IMR-90 (cell line): ENCODE measurements around the gene MCM6. TPM values are rescaled to one million over a fixed set of nuclear protein-coding genes. Genes with fewer than 3 reads are reported as not detected.

Experiments used
- ATAC-seq: fragments of 200-7000 bp; cut with Tn5 transposase; 2 replicates; pipeline ENCODE4 v1.9.1; 2020; ENCODE audit warnings: low read depth, mild to moderate bottlenecking, moderate library complexity
- BruUV-seq: library from RNA; stranded (reverse); fragments of 400-500 nt; replicated peaks from 2 replicates; lab custom pipeline; 2021; lab: Mats Ljungman, UMichigan
- CTCF ChIA-PET: fragments of 300-600 bp; formaldehyde crosslinking; extraction: SDS; loops from one replicate; lab custom pipeline; 2021; ENCODE audit warnings: antibody characterized with exemption; lab: Yijun Ruan, JAX
- POLR2A ChIA-PET: fragments of 300-600 bp; sonication (Branson Sonifier 250); formaldehyde crosslinking; loops from one replicate; lab custom pipeline; 2022; ENCODE audit warnings: antibody characterized with exemption; ENCODE audit not compliant: unreplicated experiment; lab: Charles Lee
- DNase-seq: peaks from one replicate; pipeline ENCODE4 v3.0.0; 2013
- H2AFZ ChIP-seq: replicated peaks from 2 replicates; pipeline ENCODE3; 2013; ENCODE audit warnings: low read length, mild to moderate bottlenecking; ENCODE audit not compliant: poor library complexity
- H2AK5ac ChIP-seq: 2 replicates; pipeline ENCODE4 v1.6.1; 2013; ENCODE audit warnings: low read depth, low read length, inconsistent platforms
- H2AK9ac ChIP-seq: replicated peaks from 2 replicates; pipeline ENCODE3; 2013; ENCODE audit warnings: mild to moderate bottlenecking, low read depth, low read length, moderate library complexity; ENCODE audit not compliant: poor library complexity
- H2BK120ac ChIP-seq: 2 replicates; pipeline ENCODE4 v1.6.1; 2013; ENCODE audit warnings: low read depth, low read length, inconsistent platforms
- H2BK15ac ChIP-seq: 3 replicates; pipeline ENCODE4 v1.6.1; 2013; ENCODE audit warnings: low read depth, low read length, inconsistent platforms
- H2BK20ac ChIP-seq: 2 replicates; pipeline ENCODE4 v1.6.1; 2013; ENCODE audit warnings: low read depth, mild to moderate bottlenecking, inconsistent platforms, low read length, moderate library complexity
- H2BK5ac ChIP-seq: 2 replicates; pipeline ENCODE4 v1.6.1; 2013; ENCODE audit warnings: mild to moderate bottlenecking, low read depth, low read length, inconsistent platforms; ENCODE audit not compliant: poor library complexity, severe bottlenecking
- H3K14ac ChIP-seq: replicated peaks from 2 replicates; pipeline ENCODE4 v1.6.1; 2013; ENCODE audit warnings: low read depth, low read length, inconsistent platforms
- H3K18ac ChIP-seq: 2 replicates; pipeline ENCODE4 v1.6.1; 2013; ENCODE audit warnings: low read depth, low read length, control low read depth
- H3K23ac ChIP-seq: 2 replicates; pipeline ENCODE4 v1.6.1; 2013; ENCODE audit warnings: low read depth, low read length, inconsistent platforms
- H3K27ac ChIP-seq: 2 replicates; pipeline ENCODE4 v1.5.1; 2013; ENCODE audit warnings: mild to moderate bottlenecking, control low read depth, low read length; ENCODE audit not compliant: insufficient read depth
- H3K27me3 ChIP-seq: 2 replicates; pipeline ENCODE4 v1.6.1; 2013; ENCODE audit warnings: low read length; ENCODE audit not compliant: control insufficient read depth, insufficient read depth
- H3K36me3 ChIP-seq: 2 replicates; pipeline ENCODE4 v1.6.1; 2013; ENCODE audit warnings: low read length, mixed read lengths; ENCODE audit not compliant: control insufficient read depth, insufficient read depth
- H3K4ac ChIP-seq: 2 replicates; pipeline ENCODE4 v1.6.1; 2013; ENCODE audit warnings: low read depth, low read length, inconsistent platforms
- H3K4me1 ChIP-seq: 2 replicates; pipeline ENCODE4 v1.6.1; 2013; ENCODE audit warnings: low read length, mixed read lengths; ENCODE audit not compliant: control insufficient read depth, insufficient read depth
- H3K4me2 ChIP-seq: 2 replicates; pipeline ENCODE4 v1.6.1; 2013; ENCODE audit warnings: low read depth, mild to moderate bottlenecking, control low read depth, low read length, moderate library complexity
- H3K4me3 ChIP-seq: 2 replicates; pipeline ENCODE4 v1.5.1; 2013; ENCODE audit warnings: low read depth, mild to moderate bottlenecking, control low read depth, low read length, moderate library complexity; ENCODE audit not compliant: insufficient read depth
- H3K56ac ChIP-seq: 2 replicates; pipeline ENCODE4 v1.6.1; 2013; ENCODE audit warnings: low read length, inconsistent platforms; ENCODE audit not compliant: insufficient read depth; ENCODE audit errors: extremely low read depth
- H3K79me1 ChIP-seq, 2 experiments: 2 replicates each; pipeline ENCODE4 v1.6.1; 2013; ENCODE audit warnings: low read length in 2 of 2, inconsistent platforms in 1 of 2, low read depth in 1 of 2
- H3K9ac ChIP-seq: 2 replicates; pipeline ENCODE4 v1.6.1; 2013; ENCODE audit warnings: low read depth, low read length, control low read depth
- H3K9me1 ChIP-seq: 2 replicates; pipeline ENCODE4 v1.6.1; 2013; ENCODE audit warnings: low read length, inconsistent platforms; ENCODE audit not compliant: insufficient read depth
- H3K9me3 ChIP-seq: 2 replicates; pipeline ENCODE4 v1.6.1; 2013; ENCODE audit warnings: low read length; ENCODE audit not compliant: control insufficient read depth, insufficient read depth
- H4K20me1 ChIP-seq: 2 replicates; pipeline ENCODE4 v1.6.1; 2013; ENCODE audit warnings: low read length, inconsistent platforms; ENCODE audit not compliant: insufficient read depth
- H4K5ac ChIP-seq: 2 replicates; pipeline ENCODE4 v1.6.1; 2013; ENCODE audit warnings: mild to moderate bottlenecking, low read depth, low read length, control low read depth
- H4K8ac ChIP-seq, 2 experiments: 2 replicates each; pipeline ENCODE4 v1.6.1; 2013; ENCODE audit warnings: low read depth in 2 of 2, low read length in 2 of 2, control low read depth in 1 of 2, inconsistent platforms in 1 of 2
- H4K91ac ChIP-seq: 2 replicates; pipeline ENCODE4 v1.6.1; 2013; ENCODE audit warnings: low read depth, low read length, inconsistent platforms; ENCODE audit not compliant: insufficient read depth
- FOS ChIP-seq: fragments of 150-350 bp; IDR thresholded peaks from 2 replicates; pipeline ENCODE4 v1.6.1; 2016; ENCODE audit warnings: low read depth, low read length
- RFX5 ChIP-seq: IDR thresholded peaks from 2 replicates; pipeline ENCODE4 v1.8.0; 2012; ENCODE audit warnings: low read depth, mild to moderate bottlenecking, low read length, moderate library complexity
- WGBS, 2 experiments: methylation state at CpG; one replicate each; pipeline versions ENCODE4 v1.1.5 to v1.1.7; 2013; ENCODE audit warnings: missing lambda C conversion rate in 2 of 2; ENCODE audit not compliant: insufficient read length in 1 of 2; ENCODE audit errors: extremely low coverage in 2 of 2; 5-methylcytosine and 5-hydroxymethylcytosine counted together
- dilution Hi-C: fragments of 300-500 bp; cut with HindIII; formaldehyde crosslinking; loops from one replicate; pipeline ENCODE4 v1.14.3; 2018; ENCODE audit warnings: low sequenced_read_pairs; ENCODE audit not compliant: unreplicated experiment
- in situ Hi-C: fragments of 300-500 bp; cut with MboI; formaldehyde crosslinking; loops from 3 replicates; pipeline ENCODE4 v1.14.3; 2019; ENCODE audit warnings: low sequenced_read_pairs, inconsistent platforms, mixed read lengths
- intact Hi-C: fragments of 100-400 bp; cut with micrococcal nuclease; formaldehyde crosslinking; loops from 2 replicates; pipeline ENCODE4 v1.10.0; 2022
- polyA plus RNA-seq, 3 experiments: library from polyadenylated mRNA; depleted of rRNA; stranded (reverse); fragments of >200 nt; gene quantifications; 2 replicates each; pipeline ENCODE4 v1.2.3, GENCODE V29; 2012; ENCODE audit warnings: low replicate concordance in 1 of 3
- total RNA-seq: library from RNA; depleted of rRNA; stranded (reverse); fragments of >200 nt; gene quantifications from 2 replicates; pipeline ENCODE4 v1.2.3, GENCODE V29; 2012
- TF ChIP-seq, protein P1 (sequence below): conservative IDR thresholded peaks from 2 replicates; pipeline ENCODE4 v1.5.1; 2012; ENCODE audit warnings: mild to moderate bottlenecking, low read depth, low read length, improper control_type of control experiment

Gene MCM6
- total and polyA plus RNA-seq, 2 of the 4 experiments (the other 2 are of a cell fraction), result 21.4 to 29.6 TPM

DNA sequence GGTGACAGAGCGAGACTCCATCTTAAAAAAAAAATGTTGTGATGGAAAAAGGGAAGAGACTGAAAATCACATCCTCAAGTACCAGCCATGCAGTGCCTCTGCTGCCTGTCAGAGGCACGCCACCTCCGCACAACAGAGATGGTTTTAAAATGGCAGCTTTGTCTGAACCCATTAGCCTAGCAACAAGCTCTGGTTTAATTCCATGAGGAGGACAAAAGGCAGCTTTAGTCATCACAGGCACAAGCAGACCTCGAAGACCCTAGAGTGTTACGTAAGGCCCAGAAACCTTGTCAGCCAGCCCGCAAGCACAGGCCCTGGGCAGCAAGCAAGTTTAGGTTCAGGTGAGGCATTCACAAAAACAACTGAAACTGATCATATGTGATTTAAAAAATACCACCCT, 49.7 kb downstream of the MCM6 start:
- in situ Hi-C loops, result no loop called here
- dilution Hi-C loops, result no loop called here
- peaks cover 5% of the 10 kb centered on the region for H3K9me3 ChIP-seq
- H2BK5ac ChIP-seq, result no peak overlapping the region
- H4K91ac ChIP-seq, result no peak overlapping the region
- no peaks in the 10 kb centered on the region for H3K4me1 ChIP-seq
- no peak overlapping the region for H3K4me3 ChIP-seq
- ATAC-seq, result no peak
- BruUV-seq, result no TSS peak
- no peaks in the 10 kb centered on the region for H4K20me1 ChIP-seq
- H4K5ac ChIP-seq, result no peak overlapping the region
- DNase-seq, result no peak
- POLR2A ChIA-PET, result interaction anchor here (0.6 kb wide), 1 partner anchor 230 kb away, joined by 3 read pairs; no protein-coding TSS in a partner anchor
- H3K9me1 ChIP-seq, result no peaks in the 10 kb centered on the region
- H3K4ac ChIP-seq, result no peak overlapping the region
- H3K23ac ChIP-seq, result no peak overlapping the region
- CTCF ChIA-PET, result interaction anchor here (0.5 to 1.6 kb wide), 2 partner anchors 15 to 29 kb away, joined by 3 to 4 read pairs; no protein-coding TSS in a partner anchor
- H2AK9ac ChIP-seq, result no peak overlapping the region
- H3K18ac ChIP-seq, result no peak overlapping the region
- no peaks in the 10 kb centered on the region for H3K79me1 ChIP-seq
- no peak overlapping the region for H4K8ac ChIP-seq
- H2BK120ac ChIP-seq, result no peak overlapping the region
- H3K4me2 ChIP-seq, result no peak overlapping the region
- TF ChIP-seq FOS (no peak), RFX5 (no peak)
- TF ChIP-seq, protein P1, sequence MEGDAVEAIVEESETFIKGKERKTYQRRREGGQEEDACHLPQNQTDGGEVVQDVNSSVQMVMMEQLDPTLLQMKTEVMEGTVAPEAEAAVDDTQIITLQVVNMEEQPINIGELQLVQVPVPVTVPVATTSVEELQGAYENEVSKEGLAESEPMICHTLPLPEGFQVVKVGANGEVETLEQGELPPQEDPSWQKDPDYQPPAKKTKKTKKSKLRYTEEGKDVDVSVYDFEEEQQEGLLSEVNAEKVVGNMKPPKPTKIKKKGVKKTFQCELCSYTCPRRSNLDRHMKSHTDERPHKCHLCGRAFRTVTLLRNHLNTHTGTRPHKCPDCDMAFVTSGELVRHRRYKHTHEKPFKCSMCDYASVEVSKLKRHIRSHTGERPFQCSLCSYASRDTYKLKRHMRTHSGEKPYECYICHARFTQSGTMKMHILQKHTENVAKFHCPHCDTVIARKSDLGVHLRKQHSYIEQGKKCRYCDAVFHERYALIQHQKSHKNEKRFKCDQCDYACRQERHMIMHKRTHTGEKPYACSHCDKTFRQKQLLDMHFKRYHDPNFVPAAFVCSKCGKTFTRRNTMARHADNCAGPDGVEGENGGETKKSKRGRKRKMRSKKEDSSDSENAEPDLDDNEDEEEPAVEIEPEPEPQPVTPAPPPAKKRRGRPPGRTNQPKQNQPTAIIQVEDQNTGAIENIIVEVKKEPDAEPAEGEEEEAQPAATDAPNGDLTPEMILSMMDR, result no peak
- H2BK15ac ChIP-seq, result no peak overlapping the region
- H3K14ac ChIP-seq, result no peak overlapping the region
- H3K27ac ChIP-seq, result no peak overlapping the region
- no CpG with 5 or more reads among the region's 6 CpGs for WGBS, 2 experiments
- no peak overlapping the region for H3K56ac ChIP-seq
- peaks cover 4% of the 10 kb centered on the region; the same call in 1 of the 2 replicates for H3K27me3 ChIP-seq
- H2AK5ac ChIP-seq, result no peak overlapping the region
- H2AFZ ChIP-seq, result no peak overlapping the region
- H2BK20ac ChIP-seq, result no peak overlapping the region
- intact Hi-C loops, result no loop called here
- H3K9ac ChIP-seq, result no peak overlapping the region
- no peaks in the 10 kb centered on the region for H3K36me3 ChIP-seq
